ENCODE data around the gene CLCN6. TPM values are rescaled to one million over a fixed set of nuclear protein-coding genes. Genes with fewer than 3 reads are reported as not detected.
A peak's percentile ranks its signal among the peaks of the same experiment; 100 is the strongest.

Gene CLCN6
- 10 to 100 TPM; 12.8 to 23.8 (median 18.3) TPM for total RNA-seq

GRCh38 chr1:11805422-11806306 lies at the start of gene CLCN6, which contains the start of gene MTHFR:
Gene CLCN6 (plus strand): TSS chr1:11806191. CDS start chr1:11806263, 72 bp downstream.
Gene MTHFR (minus strand): TSS chr1:11805964. CDS start chr1:11803116, 2,848 bp downstream.
- no peaks in the 10 kb centered on the region for H3K27me3 ChIP-seq
- H3K36me3 ChIP-seq: peaks cover 0 to 34% of the 10 kb centered on the region in 2 donors
- H3K27ac ChIP-seq: peak within 1 kb of the TSS; percentile 93 to 99 (median 98)
- TF ChIP-seq CTCF (IDR thresholded peaks at IDR 0.05): no peak
- no peak for TF ChIP-seq EP300 (IDR thresholded peaks at IDR 0.05)
- TF ChIP-seq POLR2AphosphoS5 (IDR thresholded peaks at IDR 0.05): peak; percentile 96
- peak; percentile 91 to 94 for TF ChIP-seq POLR2A (IDR thresholded peaks at IDR 0.05)
- H3K9me3 ChIP-seq: no peaks in the 10 kb centered on the region
- H3K4me1 ChIP-seq: peaks cover 0 to 86% (median 19%) of the 10 kb centered on the region in 3 donors
- peak within 1 kb of the TSS; percentile 66 to 92 for H3K4me3 ChIP-seq
- peak; percentile 89 for ATAC-seq
- WGBS, 2 donors (ENCODE audit: low coverage in 1 of 2): no CpG with 5 or more reads among the region's 72 CpGs

GRCh38 chr1:11757047-11757446 lies 48.9 kb upstream of the CLCN6 start:
- WGBS, 2 donors (ENCODE audit: low coverage in 1 of 2): 75 to 80% methylated on average over 1 of the region's 1 CpG
- no peak for TF ChIP-seq CTCF (IDR thresholded peaks at IDR 0.05)
- no peak for TF ChIP-seq POLR2A (IDR thresholded peaks at IDR 0.05)
- no peak for TF ChIP-seq POLR2AphosphoS5 (IDR thresholded peaks at IDR 0.05)
- TF ChIP-seq EP300 (IDR thresholded peaks at IDR 0.05): no peak
- no peak for ATAC-seq

GRCh38 chr1:11759791-11760190 lies 46.2 kb upstream of the CLCN6 start:
- Histone ChIP-seq H3K27ac (no peak overlapping the region), H3K4me3 (no peak overlapping the region), H3K36me3 (no peaks in the 10 kb centered on the region), H3K9me3 (no peaks in the 10 kb centered on the region), H3K27me3 (peaks cover 64% of the 10 kb centered on the region), H3K4me1 (peaks cover 0 to 9% (median 0%) of the 10 kb centered on the region in 3 donors)
- TF ChIP-seq EP300 (IDR thresholded peaks at IDR 0.05): no peak
- no peak for TF ChIP-seq POLR2AphosphoS5 (IDR thresholded peaks at IDR 0.05)
- no peak for TF ChIP-seq CTCF (IDR thresholded peaks at IDR 0.05)
- no peak for TF ChIP-seq POLR2A (IDR thresholded peaks at IDR 0.05)
- ATAC-seq: no peak
- 90 to 94% methylated on average over 2 to 3 of the region's 4 CpGs for WGBS, 2 donors (ENCODE audit: low coverage in 1 of 2)

More at GRCh38 chr1:11757047-11757446, 48.9 kb upstream of the CLCN6 start:
- Histone ChIP-seq H3K4me3 (no peak overlapping the region), H3K9me3 (no peaks in the 10 kb centered on the region), H3K4me1 (peaks cover 0 to 4% (median 0%) of the 10 kb centered on the region in 3 donors), H3K36me3 (no peaks in the 10 kb centered on the region), H3K27ac (no peak overlapping the region), H3K27me3 (peaks cover 48% of the 10 kb centered on the region)

GRCh38 chr1:11761285-11761684 lies 44.7 kb upstream of the CLCN6 start:
- no peaks in the 10 kb centered on the region for H3K9me3 ChIP-seq
- peaks cover 63% of the 10 kb centered on the region for H3K27me3 ChIP-seq

More at GRCh38 chr1:11761285-11761684, 44.7 kb upstream of the CLCN6 start:
- TF ChIP-seq POLR2A (IDR thresholded peaks at IDR 0.05) (no peak), CTCF (IDR thresholded peaks at IDR 0.05) (no peak), EP300 (IDR thresholded peaks at IDR 0.05) (no peak), POLR2AphosphoS5 (IDR thresholded peaks at IDR 0.05) (no peak)
- WGBS, 2 donors (ENCODE audit: low coverage in 1 of 2): 54% methylated on average over 3 of the region's 6 CpGs; no CpG with 5 or more reads in 1 of the 2 donors
- Histone ChIP-seq H3K27ac (no peak overlapping the region), H3K4me1 (peaks cover 0 to 9% (median 0%) of the 10 kb centered on the region in 3 donors), H3K36me3 (no peaks in the 10 kb centered on the region), H3K4me3 (no peak overlapping the region)
- ATAC-seq: no peak
